ENCODE measurements around the gene CYB5RL.
"Not testable (repeated sequence)": the region's sequence is repeated elsewhere in the genome, so short reads cannot be mapped to it uniquely, and the experiment has no call there.

The CYB5RL gene, protein sequence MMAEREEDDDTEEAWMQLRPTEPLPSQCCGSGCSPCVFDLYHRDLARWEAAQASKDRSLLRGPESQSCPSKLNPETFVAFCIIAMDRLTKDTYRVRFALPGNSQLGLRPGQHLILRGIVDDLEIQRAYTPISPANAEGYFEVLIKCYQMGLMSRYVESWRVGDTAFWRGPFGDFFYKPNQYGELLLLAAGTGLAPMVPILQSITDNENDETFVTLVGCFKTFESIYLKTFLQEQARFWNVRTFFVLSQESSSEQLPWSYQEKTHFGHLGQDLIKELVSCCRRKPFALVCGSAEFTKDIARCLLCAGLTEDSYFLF

DNA sequence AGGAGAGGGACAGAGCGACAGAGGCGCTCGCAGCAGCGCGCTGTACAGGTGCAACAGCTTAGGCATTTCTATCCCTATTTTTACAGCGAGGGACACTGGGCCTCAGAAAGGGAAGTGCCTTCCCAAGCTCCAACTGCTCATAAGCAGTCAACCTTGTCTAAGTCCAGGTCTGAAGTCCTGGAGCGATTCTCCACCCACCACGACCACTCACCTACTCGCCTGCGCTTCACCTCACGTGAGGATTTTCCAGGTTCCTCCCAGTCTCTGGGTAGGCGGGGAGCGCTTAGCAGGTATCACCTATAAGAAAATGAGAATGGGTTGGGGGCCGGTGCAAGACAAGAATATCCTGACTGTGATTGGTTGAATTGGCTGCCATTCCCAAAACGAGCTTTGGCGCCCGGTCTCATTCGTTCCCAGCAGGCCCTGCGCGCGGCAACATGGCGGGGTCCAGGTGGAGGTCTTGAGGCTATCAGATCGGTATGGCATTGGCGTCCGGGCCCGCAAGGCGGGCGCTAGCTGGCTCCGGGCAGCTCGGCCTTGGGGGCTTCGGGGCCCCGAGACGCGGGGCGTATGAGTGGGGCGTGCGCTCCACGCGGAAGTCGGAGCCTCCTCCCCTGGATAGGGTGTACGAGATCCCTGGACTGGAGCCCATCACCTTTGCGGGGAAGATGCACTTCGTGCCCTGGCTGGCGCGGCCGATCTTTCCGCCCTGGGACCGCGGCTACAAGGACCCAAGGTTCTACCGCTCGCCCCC lies at the start of gene CYB5RL, which contains the start of gene MRPL37:
CYB5RL (minus strand) TSS at position 266 of the 754 bp plus-strand sequence. CDS start 4,414 bp downstream, outside the sequence.
MRPL37 (plus strand) TSS at position 403 of the 754 bp plus-strand sequence; CDS start at position 480, 77 bp downstream.
- DNase-seq, result peak; percentile 100

- DNase-seq, result no peak
These were observed 49.1 kb upstream of the CYB5RL start for GRCh38 chr1:54248966-54249365.

DNA sequence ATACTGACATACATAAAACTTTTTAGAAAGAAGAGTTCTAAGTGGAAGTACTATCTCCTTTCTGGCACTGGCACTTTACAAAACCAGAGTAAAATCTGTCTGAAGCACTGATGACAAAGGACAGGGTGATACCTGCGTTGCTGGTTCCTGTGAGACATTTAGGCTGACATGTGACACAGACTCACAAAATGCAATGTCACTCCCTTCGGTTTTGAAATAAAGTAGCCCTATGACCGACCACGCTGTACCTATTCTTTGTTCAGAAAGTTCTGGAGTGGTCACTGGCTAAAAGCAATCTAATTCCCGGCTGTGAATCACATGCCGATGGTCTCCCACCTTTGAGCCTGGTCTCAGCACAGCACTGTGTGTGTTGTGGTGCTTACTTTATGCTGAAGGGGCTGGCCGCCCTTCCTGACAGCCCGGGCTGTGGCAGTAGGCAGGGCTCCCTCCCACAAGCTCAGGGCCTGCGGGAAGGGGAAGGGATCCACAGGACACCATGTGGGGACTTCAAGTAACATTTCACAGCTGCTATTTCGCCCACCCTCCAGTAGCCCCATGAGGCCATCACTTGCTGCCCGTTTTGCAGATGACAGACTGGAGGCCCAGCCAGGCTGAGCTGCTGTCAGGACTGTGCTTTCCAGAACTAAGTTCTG lies 48.2 kb upstream of the CYB5RL start:
- DNase-seq, result no peak

GRCh38 chr1:54246116-54246721 lies 46.4 kb upstream of the CYB5RL start:
- no peak for DNase-seq

GRCh38 chr1:54245501-54245900 lies 45.7 kb upstream of the CYB5RL start:
- DNase-seq, result peak; percentile 44

- no peak for DNase-seq
These were observed 44.8 kb upstream of the CYB5RL start for GRCh38 chr1:54244655-54245054.

GRCh38 chr1:54243022-54243421 lies 43.2 kb upstream of the CYB5RL start:
- no peak for DNase-seq

DNA sequence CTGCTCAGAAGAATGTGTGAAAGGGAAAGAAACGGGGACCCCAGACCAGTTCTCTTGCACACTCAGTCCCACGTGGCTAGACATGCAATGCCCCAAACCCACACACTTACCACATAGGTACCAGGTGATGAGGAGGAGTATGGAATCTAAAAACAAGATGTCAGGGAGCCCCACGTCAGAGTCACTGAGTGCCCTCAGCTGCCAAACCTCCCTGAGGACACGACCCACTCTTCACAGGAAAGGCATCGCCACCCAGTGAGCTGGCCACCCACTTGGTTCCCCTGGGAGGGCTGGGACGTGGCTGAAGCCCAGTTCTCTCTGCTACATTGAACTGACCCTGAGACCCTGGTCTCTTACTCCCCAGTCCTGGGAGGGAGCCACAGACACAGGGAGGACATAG lies 41.5 kb upstream of the CYB5RL start:
- no peak for DNase-seq

DNA sequence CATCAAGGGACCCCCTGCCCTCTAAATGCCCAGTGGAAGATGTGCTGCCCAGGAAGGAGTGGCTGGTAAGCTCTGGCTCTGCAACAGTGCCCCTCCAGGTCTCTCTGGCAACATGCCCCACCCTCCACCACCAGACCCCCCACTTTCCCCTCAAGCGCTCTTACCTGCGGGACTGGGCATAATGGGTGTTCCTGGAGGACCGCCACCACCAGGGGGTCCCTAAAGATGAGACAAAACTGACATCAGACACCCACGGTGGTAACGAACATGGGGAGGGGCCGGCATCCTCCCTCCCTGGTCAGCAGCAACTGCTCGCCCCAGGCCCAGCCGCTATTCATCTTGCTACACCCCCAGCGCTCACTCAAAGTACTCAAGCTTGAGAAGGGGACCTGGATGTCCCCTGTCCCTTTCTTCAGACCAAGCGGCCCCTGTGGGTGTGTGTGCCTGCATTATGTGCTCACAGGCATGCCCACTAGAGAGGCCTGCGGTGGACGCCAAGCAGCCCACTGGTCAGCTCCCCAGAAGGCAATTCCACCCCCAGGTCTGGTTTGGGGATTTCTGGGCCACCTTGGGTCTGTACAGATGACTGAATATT lies 41.0 kb upstream of the CYB5RL start:
- DNase-seq, result no peak

GRCh38 chr1:54239631-54240031 lies 39.8 kb upstream of the CYB5RL start:
- no peak for DNase-seq

- no peak for DNase-seq
These were observed 39.2 kb upstream of the CYB5RL start for GRCh38 chr1:54239035-54239383.

DNA sequence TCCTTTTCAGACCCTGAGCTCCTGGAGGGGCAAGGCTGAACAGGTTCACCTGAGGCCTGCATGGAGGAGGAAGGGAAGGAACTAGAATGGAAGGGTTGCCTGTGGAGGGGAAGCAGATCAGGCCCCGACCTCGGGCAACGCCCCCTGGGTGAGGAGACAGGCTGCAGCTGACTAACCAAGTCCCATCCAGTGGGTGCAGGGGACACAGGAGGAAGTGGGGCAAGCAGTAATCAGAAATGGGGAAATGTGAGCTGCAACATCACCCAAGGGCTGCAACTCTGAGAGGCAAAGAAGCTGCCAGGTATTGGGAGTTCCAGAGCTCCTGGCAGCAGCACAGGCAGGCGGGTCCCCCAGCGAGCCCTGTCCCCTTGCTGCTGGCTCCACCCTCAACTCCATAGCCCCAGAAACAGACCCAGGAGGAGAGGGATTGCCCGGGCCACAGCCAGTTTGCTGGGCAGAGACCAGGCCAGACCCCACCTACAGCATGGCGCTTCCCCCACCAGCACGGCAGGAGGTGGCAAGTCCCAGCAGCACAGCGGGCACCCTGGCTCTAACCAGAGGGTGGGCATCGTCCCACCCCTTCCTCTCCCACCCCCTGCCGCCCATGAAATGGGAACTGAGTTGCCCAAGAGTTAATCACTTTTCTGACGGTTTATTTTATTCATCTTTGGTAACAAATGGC lies 38.7 kb upstream of the CYB5RL start:
- DNase-seq, result no peak

- no peak for DNase-seq
These were observed 37.8 kb upstream of the CYB5RL start for GRCh38 chr1:54237586-54237985.

- no peak for DNase-seq
These were observed 34.5 kb upstream of the CYB5RL start for GRCh38 chr1:54234284-54234683.

- DNase-seq, result not testable (repeated sequence)
These were observed 33.4 kb upstream of the CYB5RL start for GRCh38 chr1:54233196-54233595.

- no peak for DNase-seq
These were observed 30.9 kb upstream of the CYB5RL start for GRCh38 chr1:54230507-54231339.

- peak; percentile 34 for DNase-seq
These were observed 29.6 kb upstream of the CYB5RL start for GRCh38 chr1:54229281-54229891.

- no peak for DNase-seq
These were observed 28.8 kb upstream of the CYB5RL start for GRCh38 chr1:54228638-54229079.

DNA sequence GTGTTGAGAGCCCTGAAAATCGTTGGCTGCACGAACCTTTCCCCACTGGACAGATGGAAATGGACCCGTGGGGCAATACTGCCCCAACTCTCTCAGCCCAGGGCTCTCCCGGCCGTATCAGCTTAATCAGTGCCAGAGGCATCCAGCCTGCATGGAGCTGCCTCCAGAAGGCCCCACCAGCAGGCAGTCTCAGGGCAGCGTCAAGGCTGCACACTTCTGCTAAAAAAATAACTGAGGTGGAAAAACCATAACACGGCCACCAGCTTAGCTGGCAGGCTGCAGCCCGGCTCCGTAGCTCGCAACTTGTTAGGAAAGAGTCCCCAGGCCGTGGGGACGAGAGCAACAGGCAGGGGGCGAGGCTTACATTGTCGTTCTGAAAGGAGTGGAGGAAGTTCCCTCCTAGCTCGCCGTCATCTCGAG lies 28.1 kb upstream of the CYB5RL start:
- no peak for DNase-seq

GRCh38 chr1:54227091-54227602 lies 27.3 kb upstream of the CYB5RL start:
- DNase-seq, result no peak

Measured in NCI-H2029 (cell line).